GM18498 (cell line): ENCODE data around the gene ELMOD3.

Experiments used
- ATAC-seq: cut with Tn5 transposase; IDR thresholded peaks from one replicate; pipeline ENCODE4 v1.9.1; 2021; ENCODE audit warnings: mild to moderate bottlenecking, moderate library complexity; ENCODE audit not compliant: unreplicated experiment

Gene ELMOD3

DNA sequence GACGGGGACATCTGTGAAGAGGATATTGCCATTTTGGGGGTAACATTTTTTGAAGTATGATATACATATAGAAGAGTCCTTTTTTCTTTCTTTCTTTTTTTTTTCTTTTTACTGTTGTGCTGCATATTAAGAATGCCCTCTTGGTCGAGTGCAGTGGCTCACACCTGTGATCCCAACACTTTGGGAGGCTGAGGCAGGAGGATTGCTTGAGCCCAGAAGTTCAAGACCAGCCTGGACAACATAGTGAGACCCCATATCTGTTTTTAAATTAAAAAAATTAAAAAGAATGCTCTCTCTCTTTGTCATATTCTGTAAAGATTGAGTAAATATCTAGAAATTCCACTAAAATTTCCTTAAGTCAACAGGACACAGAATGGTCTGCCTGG lies 67.5 kb downstream of the ELMOD3 start:
- ATAC-seq, result no peak

DNA sequence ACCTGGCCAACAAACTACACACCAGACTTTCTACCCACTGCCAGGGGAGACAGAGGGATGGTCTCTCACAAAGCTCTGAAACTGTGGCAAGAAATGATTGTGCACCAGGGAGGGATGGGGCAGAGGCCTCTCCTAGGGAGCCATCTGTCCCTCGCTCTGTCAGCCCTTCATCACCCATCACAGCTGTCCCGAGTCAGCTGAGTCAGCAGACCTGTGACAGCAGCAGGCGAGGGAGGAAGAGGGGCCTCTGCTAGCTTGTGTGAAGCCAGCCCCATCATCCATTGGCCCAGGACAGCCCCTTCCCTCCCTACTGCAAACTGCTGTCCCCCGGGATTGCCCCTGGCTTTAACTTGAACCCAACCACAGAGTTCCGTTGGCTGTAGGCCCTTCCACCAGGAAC lies 69.0 kb downstream of the ELMOD3 start:
- no peak for ATAC-seq

DNA sequence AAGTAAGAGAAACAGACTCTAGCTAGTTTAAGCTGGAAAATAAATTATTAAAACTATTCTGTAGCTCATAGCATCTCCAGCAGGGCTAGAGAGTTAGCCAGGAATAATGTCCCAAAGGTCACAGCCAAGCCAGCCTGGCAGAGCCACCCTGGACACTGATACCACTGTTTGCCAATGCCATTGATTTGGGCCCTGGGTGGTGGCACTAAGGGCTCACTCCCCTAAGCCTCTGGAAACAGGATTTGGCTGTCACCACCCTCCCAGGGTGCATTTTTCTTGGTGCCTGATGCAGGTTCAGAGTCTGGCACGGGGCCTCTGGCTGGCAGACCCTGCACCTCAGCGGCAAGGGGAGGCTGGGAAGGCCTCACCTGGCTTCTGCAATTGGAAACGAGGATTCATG lies 71.0 kb downstream of the ELMOD3 start:
- no peak for ATAC-seq

DNA sequence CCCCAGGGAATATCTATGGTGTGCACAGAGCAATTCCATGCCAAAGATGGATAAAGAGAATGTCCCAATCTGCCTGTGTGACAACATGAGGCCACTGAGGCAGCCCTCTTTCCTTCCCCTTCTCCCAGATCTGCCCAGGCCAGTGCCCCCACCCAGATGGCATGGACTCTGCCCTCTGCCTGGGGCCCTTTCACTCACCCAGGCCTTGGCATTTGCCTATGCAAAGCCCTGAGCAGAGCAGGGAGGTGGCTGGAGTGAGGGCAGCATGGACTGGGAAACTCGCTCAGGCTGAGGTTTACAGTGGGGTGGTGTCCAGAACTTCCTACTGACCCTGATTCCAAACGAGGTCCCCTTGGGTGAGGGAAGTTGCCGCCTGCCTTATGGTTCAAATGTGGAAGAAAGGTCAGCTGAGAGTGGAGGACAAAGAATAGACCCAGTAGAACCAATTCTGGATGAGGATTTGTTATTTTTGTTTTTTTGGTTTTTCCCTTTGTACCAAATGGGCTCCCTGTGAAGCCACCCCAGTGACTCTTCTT lies 72.8 kb downstream of the ELMOD3 start:
- no peak for ATAC-seq

DNA sequence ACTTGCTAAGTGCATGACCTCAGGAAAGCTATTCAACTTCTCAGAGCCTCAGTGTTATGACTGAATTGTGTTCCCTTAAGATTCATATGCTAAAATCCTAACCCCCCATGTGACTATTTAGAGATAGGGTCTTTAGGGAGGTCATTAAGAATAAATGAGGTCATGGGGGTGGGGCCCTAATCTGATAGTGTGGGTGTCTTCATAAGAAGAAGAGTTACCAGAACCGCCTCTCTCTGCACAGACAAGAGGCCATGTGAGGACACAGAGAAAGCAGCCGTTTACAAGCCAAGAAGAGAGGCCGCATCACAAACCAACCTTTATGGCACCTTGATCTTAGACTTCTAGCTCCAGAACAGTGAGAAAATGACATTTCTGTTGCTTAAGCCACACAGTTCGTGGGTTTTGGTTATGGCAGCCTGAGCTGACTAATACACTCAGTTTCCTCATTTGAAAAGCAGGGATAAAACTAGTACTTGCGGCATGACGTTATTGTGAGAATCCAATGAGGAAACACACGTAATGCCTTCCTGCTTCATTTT lies 73.8 kb downstream of the ELMOD3 start:
- no peak for ATAC-seq

DNA sequence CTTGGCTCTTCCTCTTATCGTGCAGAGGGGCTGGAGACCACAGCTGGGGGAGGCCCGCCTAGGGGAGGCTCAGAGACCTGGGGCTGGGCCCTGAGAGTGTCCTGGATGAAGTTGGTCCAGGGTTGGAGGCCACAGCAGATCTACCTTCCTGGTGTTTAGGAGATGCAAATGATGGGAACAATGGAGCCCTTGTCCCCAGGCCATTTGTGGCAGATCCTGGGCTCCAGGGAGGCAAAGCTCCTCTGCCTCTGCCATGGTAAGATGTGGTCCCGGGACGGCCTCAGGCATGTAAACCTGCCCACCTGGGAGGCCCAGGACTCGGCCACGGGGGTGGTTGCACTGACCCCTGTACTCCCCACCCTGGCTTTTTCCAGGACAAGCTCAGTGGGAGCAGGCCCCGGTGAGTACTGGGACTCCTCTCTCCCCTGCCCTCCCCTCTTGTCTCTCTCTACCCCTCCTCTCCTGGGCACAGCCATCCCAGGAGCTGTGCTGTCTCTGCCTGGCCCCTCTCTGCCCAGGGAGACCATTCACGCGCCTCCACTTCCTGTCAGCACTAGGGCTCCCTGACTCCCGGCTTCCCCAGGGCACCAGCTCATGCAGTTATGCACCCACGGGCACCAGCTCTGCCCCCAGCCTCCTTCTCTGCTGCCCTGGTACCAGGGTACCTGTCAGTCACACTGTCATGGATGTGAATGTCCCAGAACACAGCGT lies 74.8 kb downstream of the ELMOD3 start:
- ATAC-seq, result no peak

DNA sequence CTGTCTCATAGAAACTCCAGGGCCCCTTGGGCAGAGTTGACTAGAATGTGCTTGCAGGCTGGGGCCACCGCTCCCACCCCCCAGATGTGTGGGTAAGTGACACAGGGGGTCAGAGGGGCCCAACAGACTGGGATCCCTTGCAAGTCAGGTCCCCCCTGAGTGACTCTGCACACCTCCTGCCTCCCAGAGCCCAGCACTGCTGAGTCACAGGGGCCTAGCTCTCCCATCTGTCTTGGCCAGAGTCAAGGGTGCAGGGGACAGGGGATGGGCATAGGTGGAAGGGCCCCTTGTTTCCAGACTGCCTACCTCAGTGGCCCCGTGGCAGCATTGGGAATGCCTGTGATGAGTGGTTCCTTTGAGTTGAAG lies 75.3 kb downstream of the ELMOD3 start:
- no peak for ATAC-seq

DNA sequence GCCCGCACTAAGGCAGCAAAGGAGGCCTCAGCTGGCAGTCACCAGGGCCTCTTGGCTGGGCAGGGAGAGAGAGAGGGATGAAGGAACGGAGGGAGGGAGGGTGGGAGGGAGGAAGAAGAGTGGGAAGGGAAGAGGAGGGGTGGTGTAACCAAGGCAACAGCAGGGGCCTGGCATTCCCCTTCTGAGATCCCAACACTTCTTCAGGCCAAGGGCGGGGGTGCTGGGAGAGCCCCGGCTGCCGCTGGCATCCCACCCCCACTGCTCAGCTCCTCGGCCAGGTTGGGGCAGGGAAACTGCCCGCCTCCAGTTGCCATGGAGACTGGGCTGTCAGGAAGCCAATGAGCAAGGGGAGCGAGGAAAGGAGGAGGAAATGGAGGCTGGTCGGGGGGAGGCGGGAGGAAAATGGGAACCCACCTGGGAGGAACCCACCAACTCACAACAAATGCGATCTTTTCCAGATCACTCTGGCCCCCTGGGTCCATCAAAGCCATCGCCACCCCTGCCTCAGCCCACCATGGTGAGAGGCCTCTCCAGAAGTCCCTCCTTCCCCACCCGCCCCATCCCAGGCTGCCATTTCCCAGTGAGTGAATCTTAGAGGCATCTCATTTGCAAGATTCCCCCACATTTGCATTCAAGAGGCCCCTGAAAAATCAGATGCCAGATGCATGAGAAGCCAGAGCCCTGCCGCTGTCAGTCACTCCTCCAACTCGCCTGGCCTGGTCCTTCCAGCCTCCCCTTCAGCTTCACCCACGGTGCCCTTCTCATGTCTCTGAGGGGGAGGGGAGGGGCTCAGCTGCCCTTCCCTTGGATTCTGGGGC lies 76.4 kb downstream of the ELMOD3 start:
- no peak for ATAC-seq

DNA sequence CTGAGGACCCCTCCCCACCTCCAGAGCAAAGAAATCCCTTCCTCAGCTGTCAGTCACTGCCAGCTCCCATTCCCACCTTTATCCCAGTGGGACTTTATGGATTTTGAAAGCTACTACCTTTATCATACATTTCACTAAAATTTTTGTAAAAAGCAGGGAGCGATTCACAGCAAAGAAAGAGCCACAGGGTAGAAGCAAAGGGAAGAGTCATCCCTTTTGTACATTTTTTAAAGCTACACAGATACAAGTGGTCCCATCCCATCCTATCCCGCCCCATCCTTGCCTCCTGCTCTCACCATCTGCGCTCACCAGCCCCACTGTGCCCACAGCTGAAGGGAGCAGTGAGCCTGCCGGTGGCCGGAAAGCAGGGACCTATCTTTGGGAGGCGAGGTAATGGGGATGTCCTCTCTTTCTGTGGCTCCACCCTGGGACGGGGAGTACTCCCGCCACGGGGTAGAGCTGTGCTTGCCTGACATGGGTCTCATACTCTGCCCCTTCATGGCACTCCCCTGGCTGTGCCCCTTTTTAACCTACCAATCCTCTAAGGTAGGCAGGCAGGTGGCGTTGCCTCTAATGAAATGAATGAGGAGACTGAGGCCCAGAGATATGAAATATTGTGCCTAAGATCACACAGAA lies 77.1 kb downstream of the ELMOD3 start:
- no peak for ATAC-seq

DNA sequence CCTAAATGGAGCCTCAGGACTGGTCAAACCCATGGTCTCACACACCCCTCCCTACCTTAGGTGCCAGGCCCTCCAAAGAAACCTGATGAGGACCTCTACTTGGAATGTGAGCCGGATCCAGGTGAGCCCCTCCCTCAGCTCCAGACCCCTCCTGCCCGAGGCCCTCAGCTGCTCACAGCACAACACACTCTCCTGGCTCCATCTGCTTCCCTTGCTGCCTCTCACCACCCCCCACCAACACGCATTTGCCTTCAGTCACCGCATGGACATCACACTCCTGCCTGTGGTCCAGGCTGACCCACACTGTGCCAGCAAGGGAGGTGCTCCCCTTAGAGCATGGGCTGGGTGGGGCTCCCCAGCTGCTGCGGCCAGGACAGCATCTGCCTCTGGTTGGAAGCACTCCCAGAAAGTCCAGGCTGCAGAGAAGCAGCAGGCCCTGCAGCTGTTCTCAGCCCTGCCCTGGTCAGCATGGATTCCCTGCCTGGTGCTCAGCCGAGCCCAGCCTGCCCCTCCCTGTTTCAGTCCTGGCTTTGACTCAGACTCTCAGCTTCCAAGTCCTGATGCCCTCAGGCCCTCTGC lies 79.0 kb downstream of the ELMOD3 start:
- ATAC-seq, result no peak

DNA sequence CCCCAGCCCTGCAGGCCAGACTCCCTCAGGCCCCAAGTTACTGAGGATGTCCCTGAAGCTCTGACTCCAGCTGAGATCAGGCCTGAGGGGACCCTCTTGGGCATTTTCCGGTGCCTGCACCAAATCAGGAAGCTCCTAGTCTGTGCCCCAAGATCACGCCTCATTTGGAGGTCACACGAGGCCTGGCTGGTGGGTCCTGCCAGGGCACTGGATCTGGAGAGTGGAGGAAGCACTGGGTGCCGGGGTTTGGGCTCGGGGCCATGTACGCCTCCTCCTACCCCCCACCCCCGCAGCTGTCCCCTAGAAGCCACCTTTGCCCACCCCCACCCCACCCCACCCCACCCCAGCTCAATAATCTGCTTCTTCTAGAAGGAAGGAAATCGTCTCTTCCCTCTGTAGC lies 80.1 kb downstream of the ELMOD3 start:
- ATAC-seq, result no peak

DNA sequence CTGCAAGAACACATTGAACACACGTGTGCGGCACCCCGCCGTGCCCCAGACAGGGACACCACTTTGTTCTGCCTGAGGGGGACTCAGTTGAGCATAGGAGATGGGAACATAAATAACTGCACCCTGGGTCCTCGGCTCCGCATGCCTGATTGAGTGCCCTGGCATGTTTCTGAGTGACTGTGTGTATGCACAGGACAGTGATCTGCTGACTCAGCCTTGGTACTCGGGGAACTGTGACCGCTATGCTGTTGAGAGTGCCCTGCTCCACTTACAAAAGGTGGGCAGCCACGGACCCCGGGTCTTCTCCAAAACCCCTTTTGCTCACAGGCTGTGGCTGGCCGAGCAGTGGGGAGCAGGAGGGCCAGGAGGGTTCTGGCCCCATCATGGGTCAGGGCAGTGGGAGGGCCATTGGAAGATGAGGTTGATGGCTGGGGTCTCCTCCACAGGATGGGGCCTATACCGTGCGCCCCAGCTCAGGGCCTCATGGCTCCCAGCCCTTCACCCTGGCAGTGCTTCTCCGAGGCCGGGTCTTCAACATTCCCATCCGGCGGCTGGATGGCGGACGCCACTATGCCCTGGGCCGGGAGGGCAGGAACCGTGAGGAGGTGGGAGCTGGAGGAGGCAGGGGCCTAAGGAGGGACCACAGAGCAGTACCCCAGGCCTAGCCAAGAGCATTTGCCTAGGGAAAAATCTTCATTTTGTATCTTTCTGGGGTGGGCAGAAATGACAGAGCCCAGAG lies 80.8 kb downstream of the ELMOD3 start:
- ATAC-seq, result no peak

DNA sequence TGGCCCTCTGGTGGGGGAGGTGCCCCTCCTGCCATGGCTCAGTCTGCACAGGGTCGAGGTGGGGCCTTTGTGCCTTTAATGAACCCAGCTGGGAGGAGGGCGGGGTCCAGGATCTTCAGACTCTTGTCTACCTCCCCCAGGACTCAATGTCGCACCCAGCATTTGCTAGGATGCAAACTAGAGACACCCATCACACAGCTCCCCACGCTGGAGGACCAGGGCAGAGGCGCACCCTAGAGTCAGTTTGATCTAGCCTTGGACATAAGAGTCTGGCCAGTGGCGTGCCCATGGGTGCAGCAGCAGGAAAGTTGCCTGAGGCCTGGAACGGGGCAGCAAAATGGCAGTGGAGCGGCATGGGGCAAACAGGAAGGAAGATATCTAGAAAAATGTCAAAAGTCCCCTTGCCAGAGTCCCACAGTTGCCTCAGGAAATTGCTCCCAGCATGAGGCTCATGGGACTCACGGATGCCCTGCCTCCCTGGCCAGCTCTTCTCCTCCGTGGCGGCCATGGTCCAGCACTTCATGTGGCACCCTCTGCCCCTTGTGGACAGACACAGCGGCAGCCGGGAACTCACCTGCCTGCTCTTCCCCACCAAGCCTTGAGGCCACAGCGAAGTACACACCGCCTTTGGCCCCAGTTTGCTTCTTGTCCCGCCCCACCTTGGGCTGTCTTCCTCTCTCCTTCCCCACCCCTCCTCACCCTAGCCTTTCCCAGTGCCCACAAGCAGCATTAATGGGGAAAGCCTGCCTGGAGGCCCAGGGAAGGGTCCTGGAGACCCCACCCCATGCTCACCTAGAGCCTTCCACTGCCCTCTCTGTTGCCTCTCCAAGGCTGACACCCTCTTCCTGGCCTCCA lies 81.6 kb downstream of the ELMOD3 start:
- ATAC-seq, result no peak

DNA sequence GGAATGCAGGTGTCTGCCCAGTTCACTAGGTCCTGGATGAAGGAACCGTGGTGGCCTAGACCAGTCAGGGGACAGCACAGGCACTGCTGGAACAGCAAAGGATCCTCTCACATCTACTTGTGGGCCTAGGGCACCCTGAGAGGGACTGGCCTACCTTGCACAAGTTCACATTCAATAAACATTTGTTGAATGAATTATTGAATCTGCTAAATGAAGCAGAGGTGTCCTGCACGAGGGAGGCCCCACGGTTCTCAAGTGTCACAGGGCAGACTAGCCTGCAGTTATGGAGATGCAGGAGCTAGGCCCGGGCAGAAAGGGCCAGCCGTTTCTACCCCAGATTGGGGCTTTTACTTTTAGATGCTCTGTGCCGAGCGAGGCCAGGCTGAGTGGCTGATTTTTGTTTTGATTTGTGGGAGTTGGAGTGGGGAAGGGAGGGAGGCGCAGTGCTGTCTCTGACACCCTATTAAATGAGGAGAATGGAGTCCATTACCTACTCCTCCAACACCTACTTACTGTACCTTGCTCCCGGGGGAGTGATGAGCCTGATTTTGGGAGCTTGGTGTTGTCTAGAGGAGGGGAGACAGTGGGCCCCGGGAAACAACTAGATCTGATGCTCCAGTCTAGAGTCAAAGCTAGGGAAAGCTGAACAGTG lies 82.4 kb downstream of the ELMOD3 start:
- ATAC-seq, result no peak

DNA sequence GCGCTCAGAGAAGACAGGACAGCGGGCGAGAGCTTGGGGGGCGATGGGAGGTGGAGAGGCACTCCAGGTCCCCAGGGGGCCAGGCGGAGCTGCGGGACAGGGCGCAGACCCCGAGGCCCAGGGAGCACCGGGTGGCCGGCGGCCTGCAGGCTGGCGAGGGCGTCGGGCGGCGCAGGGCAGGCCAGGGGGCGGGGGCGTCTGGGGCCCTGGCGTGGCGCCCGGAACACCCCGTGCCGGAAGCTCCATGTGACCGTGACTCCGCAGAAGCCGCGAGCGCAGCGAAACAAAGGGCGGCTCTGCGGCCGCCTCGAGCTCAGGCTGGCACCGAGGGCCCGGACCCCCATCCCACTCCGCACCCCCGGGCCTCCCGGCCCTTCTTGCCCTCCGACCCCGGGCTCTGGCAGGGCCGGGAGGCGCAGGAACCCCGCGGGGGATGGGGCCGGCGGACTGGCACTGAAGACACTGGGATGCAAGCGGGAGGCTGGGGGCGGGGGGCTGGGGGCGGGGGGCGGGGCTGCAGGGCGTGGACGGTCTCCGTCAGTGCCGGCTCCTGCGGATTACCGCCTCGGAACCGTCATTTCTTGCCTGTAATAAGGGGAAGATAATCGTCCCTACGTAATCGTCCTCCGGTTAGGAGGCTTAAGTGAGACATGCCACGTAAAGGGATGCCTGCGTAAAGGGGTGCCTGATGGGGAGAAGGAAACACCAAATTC lies 83.1 kb downstream of the ELMOD3 start:
- ATAC-seq, result peak; percentile 93

DNA sequence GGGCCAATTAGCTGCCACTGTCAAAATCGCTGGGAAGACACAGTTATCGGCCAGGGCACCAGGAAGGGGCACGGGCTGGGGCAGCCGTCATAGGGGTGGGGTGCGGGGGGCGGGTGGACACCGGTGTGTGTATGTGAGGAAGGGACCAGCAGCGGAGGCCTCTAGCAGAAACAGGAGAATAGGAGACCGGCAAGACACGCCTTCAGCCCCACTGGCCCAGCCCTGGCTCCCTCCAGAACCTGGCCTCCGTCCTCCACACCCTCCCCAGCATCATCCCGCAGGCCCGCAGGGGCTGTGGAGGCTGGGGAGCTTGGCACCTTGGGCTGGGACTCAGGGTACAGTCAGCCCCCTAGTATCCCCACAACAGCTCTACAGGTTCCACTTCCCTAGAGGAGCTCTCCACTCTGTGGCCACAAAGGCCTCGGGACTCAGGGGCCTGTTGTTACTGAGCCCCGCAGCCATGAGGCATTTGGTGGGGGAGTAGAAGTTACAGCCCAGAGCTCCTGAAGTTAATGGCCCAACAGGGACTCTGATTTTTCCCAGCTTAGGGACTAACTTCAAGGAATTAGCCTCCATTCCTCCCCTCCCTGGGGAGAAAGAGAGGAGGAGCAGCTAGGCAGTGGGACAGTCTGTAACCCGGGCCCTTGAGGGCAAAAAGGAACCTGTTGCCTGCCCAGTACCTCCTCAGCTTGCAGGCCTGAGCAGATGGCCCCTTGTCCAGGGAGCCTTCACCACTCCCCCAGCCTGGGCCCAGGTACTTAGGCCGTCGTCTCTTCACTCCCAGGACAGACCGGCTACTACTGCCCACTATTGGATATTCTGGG lies 83.8 kb downstream of the ELMOD3 start:
- no peak for ATAC-seq

DNA sequence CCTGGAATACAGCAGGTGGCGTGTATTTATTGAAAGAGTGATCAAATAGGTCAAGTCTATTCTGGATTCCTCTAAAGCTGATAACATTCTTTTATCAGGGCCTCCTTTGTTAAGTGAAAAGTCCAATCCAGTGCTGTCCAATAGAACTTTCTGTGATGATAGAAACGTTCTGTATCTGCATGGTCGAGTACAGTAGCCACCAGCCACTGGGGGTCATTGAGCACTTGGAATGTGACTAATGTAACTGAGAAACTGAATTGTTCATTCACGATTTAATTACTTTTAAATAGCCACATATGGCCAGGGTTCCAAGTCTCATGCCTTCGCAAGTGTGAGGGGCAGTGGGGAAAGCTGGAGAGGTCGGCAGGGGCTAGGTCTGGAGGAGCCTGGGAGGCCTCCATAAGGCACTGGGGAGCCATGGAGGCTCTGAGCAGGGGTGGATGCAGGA lies 84.5 kb downstream of the ELMOD3 start:
- ATAC-seq, result no peak
